ENCODE measurements around the gene RNF111.
"Not testable (repeated sequence)": the region's sequence is repeated elsewhere in the genome, so short reads cannot be mapped to it uniquely, and the experiment has no call there.

Gene RNF111

DNA sequence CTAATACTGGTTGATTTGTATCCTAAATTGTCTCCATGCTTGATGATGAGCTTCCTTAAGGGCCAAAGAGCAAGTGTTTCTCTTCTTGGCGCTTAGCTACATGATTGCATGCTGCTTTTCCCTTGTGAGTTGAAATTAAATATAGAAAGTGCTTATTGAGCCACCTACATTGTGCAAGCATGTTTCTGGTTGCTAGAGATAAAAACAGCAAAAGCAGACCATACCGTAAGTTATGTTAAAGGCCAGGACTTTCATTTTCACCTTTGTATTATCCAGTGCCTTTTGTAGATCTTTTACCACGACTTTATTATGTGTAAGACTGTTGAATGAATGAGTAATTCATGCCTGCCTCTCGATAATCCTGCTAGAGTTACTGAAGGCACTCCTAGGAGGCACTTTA lies 75.6 kb downstream of the RNF111 start:
- DNase-seq = no peak

DNA sequence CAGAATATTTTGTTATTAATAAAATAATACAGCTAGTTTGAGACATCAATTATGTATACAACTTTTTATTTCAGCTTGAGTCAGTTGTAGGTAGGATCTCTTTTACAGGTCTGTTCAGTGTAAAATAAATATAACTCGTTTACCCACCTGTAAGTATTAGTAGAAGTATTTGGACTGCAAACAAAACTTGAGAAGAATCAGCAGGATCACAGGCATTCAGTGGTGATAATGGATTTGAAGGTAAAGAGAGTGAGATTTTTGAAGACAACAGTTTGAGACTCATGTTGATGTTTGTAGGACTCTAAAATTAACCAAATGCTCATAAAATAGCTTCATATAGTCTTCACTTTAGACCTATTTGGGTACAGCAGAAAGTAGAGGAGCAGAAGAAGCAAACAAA lies 82.0 kb downstream of the RNF111 start:
- DNase-seq = no peak

DNA sequence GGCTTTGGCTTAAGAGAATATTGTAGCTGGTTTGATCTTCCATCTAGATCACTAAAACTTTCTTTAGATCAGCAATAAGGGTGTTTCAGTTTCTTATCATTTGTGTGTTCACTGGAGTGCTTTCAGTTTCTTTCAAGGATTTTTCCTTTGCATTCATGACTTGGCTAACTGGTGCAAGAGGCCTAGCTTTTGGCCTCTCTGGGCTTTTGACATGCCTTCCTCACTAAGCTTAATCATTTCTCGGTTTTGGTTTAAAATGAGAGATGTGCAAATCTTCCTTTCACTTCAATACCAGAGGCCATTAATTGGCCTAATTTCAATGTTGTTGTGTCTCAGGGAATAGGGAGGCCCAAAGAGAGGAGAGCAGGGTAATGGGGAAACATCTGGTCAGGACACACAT lies 87.1 kb downstream of the RNF111 start:
- no peak for DNase-seq

- DNase-seq = no peak
Observed at GRCh38 chr15:59087731-59088130, 100.3 kb downstream of the RNF111 start.

- DNase-seq = no peak
Observed at GRCh38 chr15:59094077-59094476, 106.6 kb downstream of the RNF111 start.

- DNase-seq = no peak
Observed at GRCh38 chr15:59096429-59096828, 109.0 kb downstream of the RNF111 start.

- no peak for DNase-seq
Observed at GRCh38 chr15:59099162-59099685, 111.8 kb downstream of the RNF111 start.

GRCh38 chr15:59104602-59104911 lies 117.1 kb downstream of the RNF111 start:
- DNase-seq = no peak

DNA sequence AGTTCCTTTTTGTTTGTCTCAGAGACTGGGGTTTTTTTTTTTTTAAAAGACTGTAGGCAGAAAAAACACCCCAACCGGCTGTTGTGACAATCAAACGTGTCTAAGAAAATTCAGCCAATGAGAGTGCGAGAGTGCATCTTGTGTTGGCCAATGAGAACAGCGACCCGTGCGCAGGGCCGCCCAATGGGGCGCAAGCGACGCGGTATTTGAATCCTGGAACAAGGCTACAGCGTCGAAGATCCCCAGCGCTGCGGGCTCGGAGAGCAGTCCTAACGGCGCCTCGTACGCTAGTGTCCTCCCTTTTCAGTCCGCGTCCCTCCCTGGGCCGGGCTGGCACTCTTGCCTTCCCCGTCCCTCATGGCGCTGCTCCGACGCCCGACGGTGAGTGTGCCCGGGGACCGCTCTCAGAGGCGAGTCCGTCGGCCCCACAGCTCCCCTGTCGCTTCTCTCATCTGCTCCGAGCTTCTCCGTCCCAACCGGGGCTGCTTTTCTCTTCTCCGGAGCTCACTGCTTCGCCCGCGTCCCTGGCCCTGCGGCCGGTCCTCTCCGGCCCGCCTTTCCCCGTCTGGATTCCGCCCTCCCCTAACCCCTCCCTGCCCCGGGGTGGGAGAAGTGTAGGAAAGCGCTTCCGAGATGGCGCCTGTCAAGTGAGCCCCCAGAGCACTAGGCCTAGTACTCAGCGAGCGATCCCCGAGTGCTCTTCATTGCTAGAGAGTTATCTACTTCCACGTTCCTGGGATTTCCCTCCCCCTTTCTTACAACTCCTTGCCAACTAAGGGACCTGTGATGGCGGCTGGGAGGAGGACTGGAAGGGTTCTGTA lies 117.7 kb downstream of the RNF111 start, which contains the start of gene CCNB2:
CCNB2 (plus strand) TSS at position 235 of the 821 bp plus-strand sequence; CDS start at position 358, 123 bp downstream.
- peak; percentile 98 for DNase-seq

DNA sequence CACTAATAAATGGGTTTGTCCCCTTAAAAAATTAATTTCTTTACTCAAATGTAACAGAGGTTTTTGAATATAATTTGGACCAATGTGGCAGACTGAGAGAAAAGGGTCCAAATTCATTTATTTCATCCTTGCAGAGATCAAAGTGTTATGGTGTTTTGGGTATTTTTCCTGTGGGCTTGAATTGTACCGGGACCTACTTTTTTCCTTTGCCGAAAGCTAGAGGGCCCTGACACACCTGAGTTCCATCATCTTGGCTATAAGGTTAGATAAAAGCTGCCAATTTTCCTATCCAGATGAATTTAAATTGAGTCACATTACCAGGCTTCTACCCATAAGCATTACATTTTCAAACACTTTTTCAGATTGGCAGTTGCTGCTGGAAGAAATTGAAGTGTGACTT lies 118.4 kb downstream of the RNF111 start:
- no peak for DNase-seq

DNA sequence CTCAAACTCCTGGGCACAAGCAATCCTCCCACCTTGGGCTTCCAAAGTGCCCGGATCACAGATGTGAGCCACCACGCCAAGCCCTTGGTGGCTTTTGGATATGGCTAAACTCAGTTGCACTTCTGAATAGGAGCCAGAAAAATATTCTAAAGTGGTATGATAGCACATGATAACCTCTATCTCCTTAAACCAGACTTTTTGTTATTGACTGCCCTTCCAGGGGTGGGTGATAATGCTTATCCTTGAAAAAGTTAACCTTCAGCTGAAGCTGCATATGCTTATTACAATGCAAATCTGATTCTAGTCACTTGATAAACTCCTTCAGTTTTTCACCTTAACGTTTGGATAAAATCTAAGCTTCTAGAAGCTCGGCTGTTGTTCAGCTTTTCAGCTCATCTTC lies 123.8 kb downstream of the RNF111 start:
- DNase-seq = no peak

DNA sequence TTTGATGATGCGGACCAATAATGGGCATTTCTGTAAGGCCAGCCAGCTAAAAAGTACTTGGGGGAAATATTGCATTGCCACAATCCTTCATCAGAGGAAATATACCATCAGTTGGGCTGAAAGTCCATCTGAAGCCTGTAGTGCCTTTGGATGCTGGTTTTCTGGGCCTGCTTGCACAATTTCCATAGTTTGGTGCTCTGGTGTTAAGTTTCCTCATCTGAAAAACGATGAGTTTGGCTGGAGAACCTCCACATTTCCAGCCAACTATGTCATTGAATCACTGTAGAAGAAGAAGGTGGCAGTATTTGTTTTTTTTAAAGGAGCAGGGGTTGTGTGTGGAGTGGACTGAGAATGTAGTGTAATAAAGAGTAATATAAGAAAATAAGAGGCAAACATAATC lies 127.6 kb downstream of the RNF111 start:
- DNase-seq = no peak

- no peak for DNase-seq
Observed at GRCh38 chr15:59116141-59116540, 128.7 kb downstream of the RNF111 start.

DNA sequence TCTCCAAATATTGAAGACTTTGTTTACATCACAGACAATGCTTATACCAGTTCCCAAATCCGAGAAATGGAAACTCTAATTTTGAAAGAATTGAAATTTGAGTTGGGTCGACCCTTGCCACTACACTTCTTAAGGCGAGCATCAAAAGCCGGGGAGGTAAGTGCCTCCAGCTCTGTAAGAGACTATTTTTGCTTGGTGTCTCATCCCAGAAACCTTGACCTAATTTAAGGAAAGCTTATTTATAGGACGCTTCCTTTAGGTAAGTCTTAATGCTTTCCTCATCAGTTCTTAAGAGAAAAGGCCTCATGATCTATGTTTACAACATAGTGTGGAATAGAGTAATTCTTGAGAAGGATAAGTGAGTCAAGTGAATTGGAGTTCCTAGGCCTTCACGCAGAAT lies 129.3 kb downstream of the RNF111 start:
- no peak for DNase-seq

- no peak for DNase-seq
Observed at GRCh38 chr15:59119625-59120024, 132.2 kb downstream of the RNF111 start.

- DNase-seq = no peak
Observed at GRCh38 chr15:59120937-59121336, 133.5 kb downstream of the RNF111 start.

DNA sequence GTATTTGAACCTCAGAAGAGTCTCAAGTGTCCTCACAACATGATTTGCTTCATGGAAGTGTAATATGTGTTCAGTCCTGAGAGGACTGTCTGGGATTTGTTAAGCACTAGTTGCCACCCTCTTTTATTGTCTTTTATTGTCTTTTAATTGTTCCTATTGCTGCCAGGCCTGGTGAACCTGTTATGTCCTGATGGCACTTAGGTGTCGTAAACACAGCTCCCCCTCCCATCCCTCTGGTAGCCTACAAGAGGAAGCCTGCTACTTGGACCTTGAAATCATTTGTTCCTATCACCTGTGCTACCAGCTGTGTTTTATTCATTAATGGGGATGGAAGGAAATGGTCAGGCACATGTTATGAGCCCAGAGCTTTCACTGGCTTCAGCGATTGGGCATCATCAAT lies 136.8 kb downstream of the RNF111 start:
- no peak for DNase-seq

- DNase-seq = not testable (repeated sequence)
Observed at GRCh38 chr15:59125683-59126082, 138.2 kb downstream of the RNF111 start.

- DNase-seq = not testable (repeated sequence)
Observed at GRCh38 chr15:59127255-59127654, 139.8 kb downstream of the RNF111 start.

- DNase-seq = no peak
Observed at GRCh38 chr15:59131456-59131855, 144.0 kb downstream of the RNF111 start.

GRCh38 chr15:59131969-59132562 lies 144.6 kb downstream of the RNF111 start:
- no peak for DNase-seq

DNA sequence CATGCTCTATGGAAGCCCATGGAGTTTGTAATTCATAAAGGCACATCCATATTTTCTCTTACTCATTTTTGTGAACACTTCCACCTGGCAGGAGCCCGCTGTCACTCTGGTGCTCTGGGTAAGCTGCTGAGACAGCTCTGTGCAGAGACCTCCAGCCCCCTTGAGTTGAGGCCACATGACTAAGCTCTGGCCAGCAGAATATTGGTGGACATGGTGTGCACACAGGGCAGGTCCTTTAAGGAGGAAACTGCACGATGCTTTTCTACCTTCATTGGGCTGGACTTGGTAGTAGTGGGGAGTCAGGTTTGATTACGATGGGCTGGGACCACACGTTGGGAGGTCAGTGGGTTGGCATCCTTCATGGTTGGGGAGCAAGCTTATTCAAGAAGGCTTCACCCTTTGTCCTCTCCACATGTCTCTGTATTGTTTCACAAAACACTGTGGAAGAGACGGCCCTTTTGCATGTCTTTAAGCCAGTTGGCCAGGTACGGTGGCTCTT lies 146.5 kb downstream of the RNF111 start:
- no peak for DNase-seq

- no peak for DNase-seq
Observed at GRCh38 chr15:59137566-59137965, 150.1 kb downstream of the RNF111 start.

DNA sequence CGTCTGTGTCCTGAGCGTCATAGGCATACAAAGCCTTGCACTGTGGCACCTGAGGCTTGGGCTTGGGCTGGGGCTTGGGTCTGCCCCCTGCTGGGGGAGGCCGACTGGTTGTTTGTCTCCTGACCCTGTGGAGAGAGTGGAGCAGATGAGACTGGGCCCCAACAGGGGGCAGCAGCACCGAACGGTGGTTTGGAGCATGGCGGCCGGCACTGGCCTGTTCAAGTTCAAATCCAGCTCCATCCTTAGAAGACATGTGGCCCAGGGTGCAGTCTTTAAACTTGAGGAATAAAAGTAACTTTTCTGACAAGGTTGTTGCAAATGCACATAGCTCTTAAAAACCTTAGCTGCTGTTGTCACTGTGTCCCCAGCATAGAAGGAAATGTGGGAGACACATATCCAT lies 150.8 kb downstream of the RNF111 start:
- DNase-seq = no peak
